Fibroblast of skin of left quadriceps (primary cell): Measurements from ENCODE around the gene SCN4A.
A peak's percentile ranks its signal among the peaks of the same experiment; 100 is the strongest.

Experiments used
- DNase-seq, 2 experiments: peaks; one replicate each; pipeline ENCODE4 v3.0.0-alpha.2; 2013; ENCODE audit warnings: low read depth in 2 of 2

SCN4A gene

DNA sequence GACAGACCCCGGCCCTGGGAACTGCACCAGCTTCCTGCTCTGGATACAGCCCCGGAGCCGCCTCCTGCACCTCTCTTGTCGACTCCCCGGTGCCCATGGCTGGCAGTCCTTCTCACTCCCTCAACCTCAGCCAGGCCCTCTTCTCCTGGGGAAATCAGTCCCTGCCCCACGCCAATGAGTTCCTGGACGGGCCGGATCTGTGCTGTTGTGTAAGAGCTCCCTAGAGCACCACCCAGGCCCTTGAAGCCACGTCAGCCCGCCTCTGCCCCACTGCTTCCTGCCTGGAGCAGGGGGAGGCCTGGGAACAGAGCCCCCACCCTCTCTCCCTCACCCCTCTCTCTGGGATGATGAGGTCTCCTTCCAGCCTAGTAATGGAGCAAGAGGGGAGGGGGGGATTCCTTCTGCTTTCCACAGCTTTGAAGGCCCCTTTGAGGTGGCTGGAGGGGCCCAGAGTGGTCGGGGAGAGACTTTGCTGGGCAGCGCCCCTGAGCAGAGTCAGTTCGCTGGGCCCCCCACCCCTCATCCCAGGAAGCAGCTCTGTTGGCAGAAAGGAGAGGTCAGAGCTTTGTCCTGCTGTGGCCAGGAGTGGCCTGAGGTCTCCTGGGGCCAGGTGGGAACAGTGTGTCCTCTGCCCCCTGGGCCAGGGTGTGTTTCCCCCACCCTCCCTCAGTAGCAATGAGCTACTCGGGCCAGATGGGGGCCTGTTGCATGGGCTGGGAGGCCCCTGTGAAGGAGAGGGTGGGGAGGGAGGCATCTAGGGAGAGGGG, 29.2 kb upstream of the SCN4A start:
- no peak for DNase-seq

- no peak for DNase-seq
These were observed 28.4 kb upstream of the SCN4A start for GRCh38 chr17:64001091-64001579.

- no peak for DNase-seq
These were observed 27.2 kb upstream of the SCN4A start for GRCh38 chr17:63999680-64000531.

DNA sequence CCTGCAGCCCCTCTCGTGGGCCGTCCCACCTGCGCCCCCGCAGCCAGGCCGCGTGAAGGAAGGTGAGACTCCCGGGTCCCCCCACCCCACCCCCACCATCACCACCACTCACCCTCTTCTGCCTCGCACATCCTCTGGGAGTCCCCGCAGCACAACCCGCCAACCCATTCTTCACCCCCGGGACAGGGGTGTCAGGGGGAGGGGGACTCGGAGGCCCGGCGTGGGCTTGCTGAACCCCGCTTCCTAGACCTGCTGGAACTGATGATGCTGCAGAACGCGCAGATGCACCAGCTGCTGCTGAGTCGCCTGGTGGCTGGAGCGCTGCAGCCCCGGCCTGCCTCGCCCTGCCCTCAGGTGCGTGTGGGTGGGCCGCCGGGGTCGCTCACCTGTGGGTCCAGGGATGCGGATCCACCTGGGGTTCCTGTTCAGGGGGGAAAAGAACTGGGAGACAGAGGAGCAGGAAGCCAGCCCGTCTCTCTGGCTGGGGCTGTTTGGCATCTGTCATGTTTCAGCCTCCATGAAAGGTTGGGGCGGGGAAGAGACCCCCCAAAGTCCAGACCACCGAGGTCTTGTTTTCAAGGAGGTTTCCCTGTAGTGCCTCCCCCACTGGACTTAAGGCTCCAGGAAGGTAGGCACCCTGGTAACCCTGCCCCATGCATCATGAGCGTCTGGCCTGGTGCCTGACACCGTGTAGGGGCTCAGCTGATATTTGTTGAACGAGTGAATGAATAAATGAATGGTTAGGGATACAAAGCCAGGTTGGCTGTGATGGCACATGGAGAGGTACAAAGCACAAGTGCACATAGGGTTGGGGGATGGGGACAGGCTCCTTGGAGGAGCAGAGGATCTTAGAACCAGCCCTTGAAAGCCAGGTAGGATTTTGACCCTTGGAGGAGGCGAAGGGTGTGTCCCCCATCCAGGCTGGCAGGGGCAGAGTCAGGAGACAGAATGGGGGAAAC, 26.3 kb upstream of the SCN4A start:
- DNase-seq: no peak

GRCh38 chr17:63998050-63998720, 25.5 kb upstream of the SCN4A start, which contains the start of gene PRR29:
Gene PRR29 (plus strand): TSS chr17:63998351. CDS start chr17:63998365, 14 bp downstream.
- DNase-seq: peak in 1 of 2 experiments; percentile 24

GRCh38 chr17:63997341-63998048, 24.8 kb upstream of the SCN4A start:
- DNase-seq: no peak

DNA sequence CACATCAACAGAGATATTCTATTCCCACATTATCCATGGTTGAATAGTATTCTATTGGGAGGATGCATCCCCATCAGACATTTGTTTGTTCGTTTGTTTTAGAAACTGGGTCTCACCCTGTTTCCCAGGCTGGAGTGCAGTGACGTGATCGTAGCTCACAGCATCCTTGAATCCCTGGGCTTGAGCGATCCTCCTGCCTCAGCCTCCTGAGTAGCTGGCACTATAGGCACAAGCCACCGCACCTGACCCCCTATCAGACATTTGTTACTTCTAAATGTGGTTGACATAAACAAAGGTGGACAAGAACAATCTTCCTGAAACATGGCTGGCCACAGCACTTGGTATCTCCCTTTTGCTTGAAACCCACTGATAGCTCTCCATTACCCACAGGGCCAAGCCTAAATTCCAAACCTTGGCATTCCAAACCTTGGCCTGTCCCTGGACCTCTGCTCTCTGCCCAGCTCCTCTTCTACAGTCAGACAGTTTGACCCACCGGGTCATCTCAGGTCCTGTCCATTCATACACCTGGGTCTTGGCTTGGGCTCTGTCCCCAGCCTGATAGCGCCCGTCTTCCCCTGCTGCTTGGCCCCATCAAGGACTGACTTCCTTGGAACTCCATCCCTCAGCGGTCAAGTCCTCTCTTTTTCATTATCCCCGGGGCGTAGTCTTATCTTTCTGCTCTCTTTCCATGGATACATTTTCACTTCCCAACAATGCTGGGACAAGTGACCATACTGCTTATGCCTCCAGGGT, 23.9 kb upstream of the SCN4A start:
- DNase-seq: no peak

DNA sequence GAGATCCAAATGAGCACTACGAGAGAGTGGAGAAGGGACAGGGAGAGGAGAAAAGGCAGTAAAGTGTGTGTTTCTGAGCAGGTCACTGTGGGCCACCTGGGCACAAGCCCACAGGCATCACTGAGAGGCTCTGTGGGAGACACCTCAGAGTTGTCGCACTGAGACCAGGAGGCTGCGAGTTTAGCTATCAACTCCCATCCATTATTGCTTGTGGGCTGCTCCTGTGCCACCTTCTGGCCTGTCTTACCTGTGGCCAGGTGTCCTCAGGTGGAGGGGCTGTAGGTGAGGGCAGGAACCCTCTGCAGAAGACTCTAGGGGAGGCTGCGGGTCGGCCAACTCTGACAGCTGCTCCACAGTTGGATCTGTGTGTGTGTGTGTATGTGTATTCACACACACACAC, 22.9 kb upstream of the SCN4A start:
- no peak for DNase-seq

GRCh38 chr17:63993368-63993985, 20.8 kb upstream of the SCN4A start:
- DNase-seq: no peak

DNA sequence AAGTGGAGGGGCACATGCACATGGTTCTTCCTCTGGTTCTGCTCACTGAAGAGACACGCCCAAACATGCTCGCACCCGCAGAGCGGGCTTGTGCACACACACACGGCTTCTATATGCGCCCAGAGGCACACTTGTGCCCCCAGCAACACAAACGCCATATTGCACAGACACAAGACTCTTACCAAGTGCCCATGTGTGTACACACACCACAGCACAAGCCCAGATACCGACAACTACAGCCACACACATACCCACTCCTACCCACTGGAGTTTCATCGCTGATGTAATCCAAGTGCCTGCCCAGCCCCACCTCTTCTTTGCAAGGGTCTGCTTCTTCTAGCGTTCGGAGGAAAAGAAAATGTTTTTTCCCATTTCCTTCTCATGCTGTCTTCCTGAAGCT, 18.9 kb upstream of the SCN4A start:
- DNase-seq: no peak

GRCh38 chr17:63989622-63990345, 17.1 kb upstream of the SCN4A start:
- no peak for DNase-seq

DNA sequence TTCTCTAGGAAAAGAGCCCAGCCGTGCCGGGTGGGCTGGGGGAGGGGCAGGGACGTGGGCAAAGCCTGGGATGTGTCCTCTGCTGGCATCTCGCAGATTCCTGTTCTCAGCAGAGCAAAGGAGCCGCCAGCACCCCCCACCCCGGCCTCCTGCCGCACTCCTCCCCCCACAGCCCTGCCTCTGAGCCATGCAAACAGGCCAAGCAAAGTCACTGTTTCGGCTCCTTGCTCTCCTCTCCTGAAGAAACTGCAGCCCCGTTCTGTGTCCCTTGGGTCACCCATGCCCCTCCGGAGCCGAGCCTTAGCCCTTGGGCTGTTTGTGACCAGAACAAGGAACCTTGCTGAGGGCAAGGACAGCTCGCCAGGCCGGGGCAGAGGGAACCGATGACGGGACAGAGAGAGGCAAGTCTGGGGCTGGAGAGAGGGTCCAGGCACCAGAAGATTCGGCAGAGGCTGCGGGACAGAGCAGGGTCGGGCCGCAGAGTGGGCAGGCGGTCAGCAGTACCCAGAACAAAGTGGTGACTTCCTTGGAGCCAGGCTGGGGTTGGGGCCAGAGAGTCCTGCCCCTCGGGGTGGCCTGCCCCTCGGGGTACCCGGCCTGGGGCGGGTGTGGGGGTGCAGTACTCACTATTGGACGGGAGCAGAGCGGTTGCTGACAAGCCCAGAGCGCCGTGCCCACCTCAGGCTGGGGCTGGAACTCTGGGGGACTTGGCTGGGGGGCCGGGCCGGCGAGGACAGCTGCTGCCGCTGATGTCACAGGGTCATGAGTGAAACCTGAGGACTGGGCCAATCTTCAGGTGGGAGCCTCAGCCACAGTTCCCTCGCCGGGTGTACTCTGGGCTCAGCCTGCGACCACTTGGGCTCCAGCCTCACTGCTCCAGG, 16.3 kb upstream of the SCN4A start:
- DNase-seq: no peak

GRCh38 chr17:63988127-63988478, 15.4 kb upstream of the SCN4A start:
- no peak for DNase-seq

GRCh38 chr17:63987221-63988126, 14.8 kb upstream of the SCN4A start:
- DNase-seq: no peak

GRCh38 chr17:63986821-63987220, 14.1 kb upstream of the SCN4A start:
- no peak for DNase-seq

GRCh38 chr17:63985387-63986140, 12.8 kb upstream of the SCN4A start:
- no peak for DNase-seq
